ENCODE results near the gene ATXN1. TPM values are rescaled to one million over a fixed set of nuclear protein-coding genes. Genes with fewer than 3 reads are reported as not detected.

ATXN1 gene
- total RNA-seq, 1 experiment from 2014 or later = 5.6 TPM

DNA sequence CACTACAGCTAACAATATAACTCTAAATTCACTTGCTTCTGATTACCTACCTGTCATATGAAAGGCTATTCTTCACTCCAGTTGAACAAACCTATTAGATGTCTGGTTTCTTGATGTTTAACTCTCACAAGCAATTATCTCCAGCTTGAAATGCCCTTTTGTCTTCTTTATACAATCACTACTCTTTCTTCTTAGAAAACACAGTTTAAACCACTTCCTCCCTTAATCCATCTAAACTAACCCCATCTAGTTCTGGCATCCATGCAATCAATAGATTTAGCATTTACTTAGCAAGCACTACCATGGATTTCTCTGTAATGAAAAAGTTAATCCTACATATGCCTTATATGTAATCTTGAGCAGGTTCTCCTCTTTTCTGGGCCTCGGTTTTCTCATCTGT lies 127.3 kb downstream of the ATXN1 start:
- TF ChIP-seq, protein P1, sequence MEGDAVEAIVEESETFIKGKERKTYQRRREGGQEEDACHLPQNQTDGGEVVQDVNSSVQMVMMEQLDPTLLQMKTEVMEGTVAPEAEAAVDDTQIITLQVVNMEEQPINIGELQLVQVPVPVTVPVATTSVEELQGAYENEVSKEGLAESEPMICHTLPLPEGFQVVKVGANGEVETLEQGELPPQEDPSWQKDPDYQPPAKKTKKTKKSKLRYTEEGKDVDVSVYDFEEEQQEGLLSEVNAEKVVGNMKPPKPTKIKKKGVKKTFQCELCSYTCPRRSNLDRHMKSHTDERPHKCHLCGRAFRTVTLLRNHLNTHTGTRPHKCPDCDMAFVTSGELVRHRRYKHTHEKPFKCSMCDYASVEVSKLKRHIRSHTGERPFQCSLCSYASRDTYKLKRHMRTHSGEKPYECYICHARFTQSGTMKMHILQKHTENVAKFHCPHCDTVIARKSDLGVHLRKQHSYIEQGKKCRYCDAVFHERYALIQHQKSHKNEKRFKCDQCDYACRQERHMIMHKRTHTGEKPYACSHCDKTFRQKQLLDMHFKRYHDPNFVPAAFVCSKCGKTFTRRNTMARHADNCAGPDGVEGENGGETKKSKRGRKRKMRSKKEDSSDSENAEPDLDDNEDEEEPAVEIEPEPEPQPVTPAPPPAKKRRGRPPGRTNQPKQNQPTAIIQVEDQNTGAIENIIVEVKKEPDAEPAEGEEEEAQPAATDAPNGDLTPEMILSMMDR (conservative IDR thresholded peaks at IDR 0.05) = no peak
- peaks cover 4% of the 10 kb centered on the region; the same call in 1 of the 2 replicates for H3K4me1 ChIP-seq (ENCODE audit: insufficient read depth, low read length)

More for the DNA sequence above, 127.3 kb downstream of the ATXN1 start:
- Histone ChIP-seq H4K91ac (ENCODE audit: insufficient read length, low read depth, low read length) (no peak overlapping the region), H2BK20ac (ENCODE audit: low read depth, low read length, poor library complexity, severe bottlenecking) (no peak overlapping the region), H2BK5ac (ENCODE audit: insufficient read length, low read length) (no peak overlapping the region), H3K79me1 (ENCODE audit: insufficient read depth, low read depth, low read length, poor library complexity, severe bottlenecking) (no peaks in the 10 kb centered on the region), H3K56ac (ENCODE audit: insufficient read length, low read depth, low read length) (no peak overlapping the region), H3K23me2 (ENCODE audit: insufficient read length, low read depth, low read length, poor library complexity, severe bottlenecking) (no peaks in the 10 kb centered on the region), H3T11ph (ENCODE audit: low read length) (no peak overlapping the region), H3K79me2 (ENCODE audit: insufficient read depth, low read length) (no peaks in the 10 kb centered on the region), H3K27ac (ENCODE audit: insufficient read length, low read depth, low read length) (no peak overlapping the region), H4K20me1 (ENCODE audit: control insufficient read depth, insufficient read depth, insufficient read length) (no peaks in the 10 kb centered on the region), H4K5ac (ENCODE audit: insufficient read length, low read depth, low read length) (no peak overlapping the region), H2BK15ac (ENCODE audit: low read depth, low read length) (no peak overlapping the region), H3K18ac (ENCODE audit: insufficient read length, low read depth, low read length) (no peak overlapping the region), H2BK12ac (ENCODE audit: insufficient read length, low read depth, low read length) (no peak overlapping the region), H3K4ac (ENCODE audit: low read depth, low read length) (no peak overlapping the region), H3K23ac (ENCODE audit: insufficient read length, low read depth, low read length) (no peak overlapping the region), H2AFZ (ENCODE audit: low read length) (no peak overlapping the region), H3K14ac (ENCODE audit: insufficient read depth, low read length) (no peak overlapping the region), H3K9me3 (ENCODE audit: control insufficient read depth, low read depth, low read length) (no peaks in the 10 kb centered on the region), H3K27me3 (ENCODE audit: insufficient read depth, low read length) (no peaks in the 10 kb centered on the region), H3K9ac (ENCODE audit: extremely low read depth, insufficient read length, low read length) (no peak overlapping the region), H2BK120ac (ENCODE audit: low read depth, low read length, poor library complexity, severe bottlenecking) (no peak overlapping the region), H4K8ac (replicated peaks; ENCODE audit: insufficient read length, low read depth, low read length) (no peak overlapping the region), H2AK5ac (ENCODE audit: insufficient read length, low read length) (no peak overlapping the region), H3K4me2 (ENCODE audit: insufficient read depth, insufficient read length, low read length) (no peak overlapping the region)
- Mint-ChIP-seq H3K4me3 (no peak overlapping the region), H3K27ac (no peak overlapping the region), H3K36me3 (ENCODE audit: insufficient read depth in 1 of 3, low read depth in 3 of 3) (peaks cover 0 to 9% (median 5%) of the 10 kb centered on the region in 3 experiments; a peak in 3 of 7 replicates), H3K4me1 (peaks cover 22% of the 10 kb centered on the region in 2 experiments), H3K9me3 (peaks cover 5 to 9% of the 10 kb centered on the region in 2 experiments; a peak in 4 of 5 replicates), H3K27me3 (ENCODE audit: low read depth) (no peaks in the 10 kb centered on the region)
- no CpG with 5 or more reads among the region's 1 CpG for WGBS (ENCODE audit: extremely low coverage, insufficient read length, low lambda C conversion rate)
- no peak for DNase-seq
